Dendritic cell treated with granulocyte-macrophage colony-stimulating factor and Interleukin-4, amounts not matched to agents 40 ng/mL and 50 ng/mL, for 4 days (primary cell): ENCODE measurements around the gene PIGN.
"Not testable (repeated sequence)": the region's sequence is repeated elsewhere in the genome, so short reads cannot be mapped to it uniquely, and the experiment has no call there.

Source experiments
- H3K27ac Mint-ChIP-seq: one replicate; pipeline ENCODE4 v1.8.0; 2022; ENCODE audit warnings: mild to moderate bottlenecking, mixed read lengths
- H3K27me3 Mint-ChIP-seq: one replicate; pipeline ENCODE4 v1.8.0; 2022; ENCODE audit warnings: mild to moderate bottlenecking, mixed read lengths
- H3K36me3 Mint-ChIP-seq: one replicate; pipeline ENCODE4 v1.8.0; 2022; ENCODE audit warnings: low read depth, mixed read lengths
- H3K4me1 Mint-ChIP-seq: one replicate; pipeline ENCODE4 v1.8.0; 2022; ENCODE audit warnings: low read depth, mixed read lengths
- H3K4me3 Mint-ChIP-seq: one replicate; pipeline ENCODE4 v1.8.0; 2022; ENCODE audit warnings: mild to moderate bottlenecking, moderate library complexity, mixed read lengths
- H3K9me3 Mint-ChIP-seq: one replicate; pipeline ENCODE4 v1.8.0; 2022; ENCODE audit warnings: mixed read lengths
- intact Hi-C: fragments of 100-400 bp; cut with micrococcal nuclease; formaldehyde crosslinking; loops from one replicate; pipeline ENCODE4 v1.15.0; 2022

The PIGN gene

GRCh38 chr18:62196980-62197379, 10.1 kb upstream of the PIGN start:
- Mint-ChIP-seq H3K4me1 (peaks cover 46% of the 10 kb centered on the region), H3K27me3 (no peaks in the 10 kb centered on the region), H3K27ac (no peak overlapping the region), H3K4me3 (no peak overlapping the region), H3K9me3 (no peaks in the 10 kb centered on the region), H3K36me3 (peaks cover 23% of the 10 kb centered on the region)
- intact Hi-C loops: no loop called here

GRCh38 chr18:62196079-62196478, 9.2 kb upstream of the PIGN start:
- no peak overlapping the region for H3K27ac Mint-ChIP-seq
- H3K4me1 Mint-ChIP-seq: peaks cover 55% of the 10 kb centered on the region
- H3K9me3 Mint-ChIP-seq: no peaks in the 10 kb centered on the region
- H3K27me3 Mint-ChIP-seq: no peaks in the 10 kb centered on the region
- intact Hi-C loops: no loop called here
- no peak overlapping the region for H3K4me3 Mint-ChIP-seq
- H3K36me3 Mint-ChIP-seq: peaks cover 29% of the 10 kb centered on the region

GRCh38 chr18:62189208-62189607, 2.4 kb upstream of the PIGN start:
- peaks cover 51% of the 10 kb centered on the region for H3K4me1 Mint-ChIP-seq
- H3K9me3 Mint-ChIP-seq: no peaks in the 10 kb centered on the region
- intact Hi-C loops: loop anchor here (5.0 kb wide), 1 partner anchor 528 kb away; the partner anchor contains the start of gene PHLPP1
- H3K27me3 Mint-ChIP-seq: no peaks in the 10 kb centered on the region
- no peak overlapping the region for H3K27ac Mint-ChIP-seq
- H3K4me3 Mint-ChIP-seq: peak overlapping the region; percentile 57
- H3K36me3 Mint-ChIP-seq: peaks cover 50% of the 10 kb centered on the region

- H3K4me1 Mint-ChIP-seq: peaks cover 44% of the 10 kb centered on the region
- peak overlapping the region; percentile 98 for H3K27ac Mint-ChIP-seq
- peak overlapping the region; percentile 98 for H3K4me3 Mint-ChIP-seq
- intact Hi-C loops: loop anchor here (2.0 to 5.0 kb wide), 2 partner anchors 335 to 529 kb away; partner anchors contain the start of genes PHLPP1 and ZCCHC2
- peaks cover 49% of the 10 kb centered on the region for H3K36me3 Mint-ChIP-seq
- H3K9me3 Mint-ChIP-seq: no peaks in the 10 kb centered on the region
- no peaks in the 10 kb centered on the region for H3K27me3 Mint-ChIP-seq
Measured at GRCh38 chr18:62187543-62188510, 971 bp upstream of the PIGN start.

GRCh38 chr18:62186499-62186773, 420 bp downstream of the PIGN start:
- peak overlapping the region; percentile 98 for H3K4me3 Mint-ChIP-seq
- H3K27me3 Mint-ChIP-seq: no peaks in the 10 kb centered on the region
- peaks cover 40% of the 10 kb centered on the region for H3K4me1 Mint-ChIP-seq
- no peaks in the 10 kb centered on the region for H3K9me3 Mint-ChIP-seq
- H3K27ac Mint-ChIP-seq: peak overlapping the region; percentile 98
- H3K36me3 Mint-ChIP-seq: peaks cover 39% of the 10 kb centered on the region
- intact Hi-C loops: loop anchor here (2.0 to 5.0 kb wide), 2 partner anchors 336 to 531 kb away; partner anchors contain the start of genes PHLPP1 and ZCCHC2

- Mint-ChIP-seq H3K4me1 (peaks cover 27% of the 10 kb centered on the region), H3K4me3 (no peak overlapping the region), H3K9me3 (no peaks in the 10 kb centered on the region), H3K27me3 (no peaks in the 10 kb centered on the region), H3K27ac (no peak overlapping the region), H3K36me3 (peaks cover 28% of the 10 kb centered on the region)
- intact Hi-C loops: loop anchor here (1.0 to 5.0 kb wide), 3 partner anchors 67 to 399 kb away; no protein-coding TSS in a partner anchor
Measured at GRCh38 chr18:62183578-62184195, 3.2 kb downstream of the PIGN start.

GRCh38 chr18:62182220-62182619, 4.6 kb downstream of the PIGN start:
- Mint-ChIP-seq H3K27me3 (no peaks in the 10 kb centered on the region), H3K4me1 (peaks cover 28% of the 10 kb centered on the region), H3K27ac (no peak overlapping the region), H3K9me3 (no peaks in the 10 kb centered on the region), H3K36me3 (peaks cover 24% of the 10 kb centered on the region), H3K4me3 (no peak overlapping the region)
- intact Hi-C loops: loop anchor here (5.0 kb wide), 2 partner anchors 385 to 400 kb away; no protein-coding TSS in a partner anchor

- Mint-ChIP-seq H3K27ac (no peak overlapping the region), H3K4me1 (peaks cover 22% of the 10 kb centered on the region), H3K9me3 (no peaks in the 10 kb centered on the region), H3K36me3 (peaks cover 15% of the 10 kb centered on the region), H3K4me3 (no peak overlapping the region), H3K27me3 (no peaks in the 10 kb centered on the region)
- intact Hi-C loops: no loop called here
Measured at GRCh38 chr18:62179213-62179612, 7.6 kb downstream of the PIGN start.

- H3K27ac Mint-ChIP-seq: no peak overlapping the region
- H3K27me3 Mint-ChIP-seq: no peaks in the 10 kb centered on the region
- H3K4me1 Mint-ChIP-seq: peaks cover 11% of the 10 kb centered on the region
- no peaks in the 10 kb centered on the region for H3K9me3 Mint-ChIP-seq
- intact Hi-C loops: no loop called here
- no peak overlapping the region for H3K4me3 Mint-ChIP-seq
- peaks cover 11% of the 10 kb centered on the region for H3K36me3 Mint-ChIP-seq
Measured at GRCh38 chr18:62177271-62177670, 9.6 kb downstream of the PIGN start.

- Mint-ChIP-seq H3K27me3 (no peaks in the 10 kb centered on the region), H3K27ac (no peak overlapping the region), H3K4me1 (peaks cover 5% of the 10 kb centered on the region), H3K9me3 (no peaks in the 10 kb centered on the region), H3K36me3 (peaks cover 6% of the 10 kb centered on the region), H3K4me3 (no peak overlapping the region)
- intact Hi-C loops: no loop called here
Measured at GRCh38 chr18:62175521-62175920, 11.3 kb downstream of the PIGN start.

- Mint-ChIP-seq H3K36me3 (no peaks in the 10 kb centered on the region), H3K4me1 (peaks cover 6% of the 10 kb centered on the region), H3K27me3 (no peaks in the 10 kb centered on the region), H3K9me3 (no peaks in the 10 kb centered on the region), H3K4me3 (no peak overlapping the region), H3K27ac (no peak overlapping the region)
- intact Hi-C loops: no loop called here
Measured at GRCh38 chr18:62172298-62172697, 14.6 kb downstream of the PIGN start.

GRCh38 chr18:62170857-62171256, 16.0 kb downstream of the PIGN start:
- intact Hi-C loops: no loop called here
- no peak overlapping the region for H3K27ac Mint-ChIP-seq
- peaks cover 8% of the 10 kb centered on the region for H3K9me3 Mint-ChIP-seq
- H3K27me3 Mint-ChIP-seq: no peaks in the 10 kb centered on the region
- H3K4me3 Mint-ChIP-seq: no peak overlapping the region
- peaks cover 8% of the 10 kb centered on the region for H3K36me3 Mint-ChIP-seq
- peaks cover 9% of the 10 kb centered on the region for H3K4me1 Mint-ChIP-seq

- H3K27ac Mint-ChIP-seq, H3K27me3 Mint-ChIP-seq, H3K4me3 Mint-ChIP-seq, intact Hi-C loops: not testable (repeated sequence)
- H3K9me3 Mint-ChIP-seq: peaks cover 22% of the 10 kb centered on the region
- peaks cover 23% of the 10 kb centered on the region for H3K36me3 Mint-ChIP-seq
- H3K4me1 Mint-ChIP-seq: peaks cover 21% of the 10 kb centered on the region
Measured at GRCh38 chr18:62166524-62166923, 20.3 kb downstream of the PIGN start.

GRCh38 chr18:62165583-62165982, 21.3 kb downstream of the PIGN start:
- peaks cover 22% of the 10 kb centered on the region for H3K9me3 Mint-ChIP-seq
- intact Hi-C loops: no loop called here
- H3K27me3 Mint-ChIP-seq: no peaks in the 10 kb centered on the region
- no peak overlapping the region for H3K4me3 Mint-ChIP-seq
- peaks cover 21% of the 10 kb centered on the region for H3K4me1 Mint-ChIP-seq
- H3K27ac Mint-ChIP-seq: no peak overlapping the region
- peaks cover 29% of the 10 kb centered on the region for H3K36me3 Mint-ChIP-seq
